GM19239 (cell line): Measurements from ENCODE around the gene CGB8.
"Not testable (repeated sequence)": the region's sequence is repeated elsewhere in the genome, so short reads cannot be mapped to it uniquely, and the experiment has no call there.

Experiments used
- DNase-seq: peaks from one replicate; pipeline ENCODE4 v3.0.0; 2011; ENCODE audit warnings: low spot score; ENCODE audit not compliant: insufficient read length
- FAIRE-seq: peaks from 2 replicates; lab custom pipeline; 2011; peaks lifted over from hg19 to GRCh38; lab: Jason Lieb, UNC

CGB8 gene

DNA sequence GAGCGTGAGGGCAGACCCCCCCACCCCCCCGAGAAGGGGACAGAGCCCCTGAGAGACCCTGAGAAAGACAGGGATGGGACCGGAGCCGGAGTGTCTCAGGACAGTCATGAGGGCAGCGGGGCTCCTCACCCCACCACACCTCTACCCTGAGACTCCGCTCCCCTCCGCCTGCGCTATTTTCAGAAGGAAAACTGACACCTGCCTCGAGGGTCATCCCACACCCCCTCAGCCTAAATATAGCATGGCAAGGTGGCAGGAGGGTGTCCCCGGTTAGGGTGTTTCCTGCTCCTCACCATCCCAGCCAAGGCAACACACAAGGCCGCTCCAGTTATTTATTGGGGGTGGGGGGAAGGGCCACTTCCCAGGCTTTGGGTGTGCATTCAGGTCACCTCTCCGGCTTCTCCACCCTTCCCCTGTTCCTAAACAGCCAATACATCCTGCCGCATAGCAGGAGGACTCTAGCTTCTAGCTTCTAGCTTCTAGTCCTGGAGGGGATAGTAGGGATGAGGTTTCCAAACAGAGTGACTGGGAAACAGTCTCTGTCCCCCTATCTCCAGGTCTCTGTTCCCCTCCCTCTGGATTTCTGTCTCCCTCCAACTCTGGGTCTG lies 17.1 kb upstream of the CGB8 start:
- FAIRE-seq (no peak), DNase-seq (no peak)

DNA sequence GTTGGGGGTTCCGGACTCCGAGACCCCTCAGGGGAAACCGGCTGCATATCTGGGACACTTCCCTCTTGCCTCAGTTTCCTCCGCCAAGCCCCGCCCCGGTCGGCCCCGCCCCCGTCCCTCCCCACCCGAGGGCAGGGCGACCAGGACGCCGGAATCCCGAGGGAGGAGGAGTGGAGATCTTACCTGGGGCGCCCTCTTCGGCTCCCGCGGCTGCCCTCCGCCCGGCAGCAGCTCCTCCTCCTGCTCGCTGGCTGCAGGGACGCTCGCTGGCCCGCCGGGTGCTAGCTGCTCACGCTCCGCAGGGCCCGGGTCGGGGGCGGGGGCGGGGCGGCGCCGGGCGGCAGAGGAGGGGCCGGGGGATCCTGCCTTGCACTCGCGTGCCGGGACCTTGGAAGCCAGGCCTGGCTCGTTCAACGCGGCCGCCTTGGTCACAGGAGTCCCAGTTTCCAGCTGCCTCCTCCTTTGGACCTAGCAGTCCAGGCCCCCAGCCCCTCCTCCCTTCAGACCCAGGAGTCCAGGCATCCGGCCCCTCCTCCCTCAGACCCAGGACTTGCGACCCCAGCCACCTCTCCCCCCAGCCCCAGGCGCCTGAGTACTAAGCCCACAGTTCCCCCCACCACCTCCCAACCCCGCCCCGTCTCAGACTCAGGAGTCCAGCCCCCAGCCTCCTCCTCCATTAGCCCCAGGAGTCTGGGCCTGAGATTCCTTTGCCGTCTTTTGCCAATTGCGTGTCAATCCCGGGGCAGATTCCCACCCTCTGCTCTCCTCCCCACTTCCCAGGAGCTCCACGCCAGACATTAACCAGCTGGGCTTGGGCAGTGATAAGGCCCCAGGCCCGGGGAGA lies 16.1 kb upstream of the CGB8 start, which contains the start of gene NTF4:
Gene NTF4, minus strand, starts transcription at position 51 of the 844 bp plus-strand sequence. CDS start 2,821 bp downstream, outside the sequence.
- no peak for DNase-seq
- FAIRE-seq: no peak

DNA sequence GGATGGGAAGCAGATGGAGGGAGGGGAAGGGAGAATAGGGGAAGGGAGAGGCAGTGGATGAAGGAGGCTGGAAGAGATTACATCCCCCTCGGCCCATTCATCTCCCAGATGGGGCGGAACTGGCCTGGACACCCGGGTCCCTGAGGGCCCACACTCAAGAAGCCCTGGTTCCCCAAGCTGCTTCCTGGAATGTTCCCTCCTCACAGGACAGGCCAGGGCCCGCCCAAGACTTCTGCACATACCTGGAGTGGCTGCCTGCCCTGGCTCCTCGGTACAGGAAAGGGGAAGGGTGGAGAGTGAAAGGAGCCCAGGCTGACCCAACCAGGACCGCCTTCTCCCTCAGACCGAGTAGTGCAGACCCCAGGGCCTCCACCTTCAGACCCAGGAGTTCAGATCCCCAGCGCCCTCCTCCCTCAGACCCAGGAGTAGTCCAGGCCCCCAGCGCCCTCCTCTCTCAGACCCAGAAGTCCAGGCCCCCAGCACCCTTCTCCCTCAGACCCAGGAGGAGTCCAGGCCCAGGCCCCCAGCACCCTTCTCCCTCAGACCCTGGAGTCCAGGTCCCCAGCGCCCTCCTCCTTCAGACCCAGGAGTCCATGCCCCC lies 15.2 kb upstream of the CGB8 start:
- FAIRE-seq: no peak

DNA sequence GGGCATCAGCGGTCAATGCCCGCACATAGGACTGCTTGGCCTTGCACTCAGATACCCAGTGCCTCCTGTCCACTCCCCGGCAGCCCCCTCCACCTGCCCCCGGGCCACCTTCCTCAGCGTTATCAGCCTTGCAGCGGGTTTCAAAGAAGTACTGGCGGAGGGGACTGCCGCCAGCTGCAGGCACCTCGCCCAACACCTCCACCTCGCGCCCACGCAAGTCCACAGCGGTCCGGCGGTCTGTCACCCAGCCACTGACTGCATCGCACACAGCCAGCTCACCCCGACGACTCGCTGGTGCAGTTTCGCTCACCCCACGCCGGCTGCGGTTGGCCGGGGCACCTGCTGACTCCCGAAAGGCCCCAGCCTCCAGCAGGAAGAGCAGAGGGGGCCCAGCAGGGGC lies 12.5 kb upstream of the CGB8 start:
- no peak for DNase-seq
- no peak for FAIRE-seq

More for the DNA sequence above, 15.2 kb upstream of the CGB8 start:
- no peak for DNase-seq

DNA sequence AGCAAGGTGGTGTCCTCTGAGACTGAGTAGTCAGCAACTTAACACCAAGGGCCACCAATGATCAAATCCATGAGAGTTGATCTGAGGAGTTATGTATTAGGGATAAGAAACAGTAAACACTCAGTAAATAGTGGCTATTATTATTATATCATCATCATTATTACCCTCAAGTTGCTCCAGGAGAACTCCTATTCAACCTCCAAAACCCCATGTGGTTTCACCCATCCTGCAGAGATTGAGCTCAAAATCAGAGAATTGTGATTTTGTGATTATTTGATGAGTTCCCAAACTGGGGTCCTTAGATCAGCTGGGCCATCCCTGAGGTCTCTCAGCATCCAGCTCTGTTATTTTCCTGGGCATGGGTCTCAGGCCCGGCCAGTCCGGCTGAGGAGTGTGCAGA lies 12.1 kb upstream of the CGB8 start:
- no peak for FAIRE-seq

DNA sequence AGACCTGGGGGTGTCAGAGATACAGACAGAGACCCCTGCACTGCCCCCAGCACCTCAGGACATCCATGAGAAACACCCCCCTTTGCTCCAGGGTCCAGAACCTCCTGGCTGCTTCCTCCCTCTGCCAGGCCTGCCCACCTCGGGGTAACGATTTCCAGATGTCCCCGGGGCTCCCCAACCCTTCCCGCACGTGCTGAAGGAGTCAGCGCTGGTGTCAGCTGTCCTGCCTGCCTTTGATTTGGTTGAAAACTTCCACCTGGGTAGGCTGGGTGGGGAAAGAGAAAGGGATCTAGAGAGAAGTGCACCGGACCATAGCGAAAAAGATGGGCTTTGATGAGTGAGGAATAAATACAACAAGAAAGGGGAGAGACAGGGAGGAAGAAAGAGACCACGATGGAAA lies 10.1 kb upstream of the CGB8 start:
- FAIRE-seq: no peak
- no peak for DNase-seq

More for the DNA sequence above, 12.1 kb upstream of the CGB8 start:
- DNase-seq: no peak

DNA sequence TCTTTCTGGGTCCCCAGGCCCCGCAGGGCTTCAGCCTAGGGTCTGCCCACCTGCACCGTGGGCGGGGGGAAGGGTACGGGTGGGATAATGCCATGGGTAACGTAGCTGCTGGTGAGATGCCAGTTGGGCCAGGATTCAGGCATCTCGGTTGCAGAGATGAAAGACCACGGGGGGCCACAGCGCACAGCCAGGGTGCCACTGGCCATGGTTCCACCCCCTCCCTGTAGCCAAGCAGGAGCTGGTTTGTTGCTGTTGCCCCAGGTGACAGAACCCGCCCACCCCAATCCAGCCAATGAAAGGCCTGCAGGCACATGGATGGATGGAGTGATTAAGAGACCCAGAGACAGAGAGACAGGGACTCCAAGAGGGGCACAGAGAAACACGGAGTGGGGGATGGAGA lies 9.7 kb upstream of the CGB8 start:
- FAIRE-seq: no peak

DNA sequence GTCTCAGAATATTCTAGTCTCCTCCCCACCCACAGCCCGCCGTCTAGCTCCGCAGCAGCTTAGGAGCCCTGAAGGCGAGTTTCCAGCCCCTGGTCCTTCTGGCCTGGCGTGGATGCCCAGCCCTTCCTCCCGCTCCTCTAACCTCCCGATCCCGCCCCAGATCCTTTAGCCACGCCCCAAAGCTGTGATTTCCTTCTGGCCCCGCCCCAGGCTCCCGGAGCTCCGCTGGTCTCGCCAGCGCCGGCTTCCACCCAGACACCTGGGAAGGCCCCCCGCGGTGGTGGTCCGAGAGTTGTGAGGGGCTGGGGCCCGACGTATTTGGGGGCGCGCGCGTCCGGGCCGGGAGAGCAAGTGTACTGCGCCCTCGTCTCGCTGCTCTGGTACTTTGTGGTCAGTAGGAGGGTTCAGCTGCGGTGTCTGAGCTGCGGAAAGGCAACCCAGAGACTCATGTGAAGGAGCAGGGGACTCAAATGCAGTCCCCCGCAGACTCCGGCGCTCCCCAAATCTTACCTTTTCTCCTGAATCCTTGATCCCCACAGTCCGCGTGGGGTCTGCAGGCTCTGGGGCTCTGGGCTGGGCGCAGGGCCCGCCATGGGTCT lies 8.8 kb upstream of the CGB8 start, which contains the start of gene CGB7:
Gene CGB7, minus strand, starts transcription at position 114 of the 599 bp plus-strand sequence. CDS start 2,374 bp downstream, outside the sequence.
- FAIRE-seq (no peak), DNase-seq (no peak)

More for the DNA sequence above, 9.7 kb upstream of the CGB8 start:
- DNase-seq: no peak

DNA sequence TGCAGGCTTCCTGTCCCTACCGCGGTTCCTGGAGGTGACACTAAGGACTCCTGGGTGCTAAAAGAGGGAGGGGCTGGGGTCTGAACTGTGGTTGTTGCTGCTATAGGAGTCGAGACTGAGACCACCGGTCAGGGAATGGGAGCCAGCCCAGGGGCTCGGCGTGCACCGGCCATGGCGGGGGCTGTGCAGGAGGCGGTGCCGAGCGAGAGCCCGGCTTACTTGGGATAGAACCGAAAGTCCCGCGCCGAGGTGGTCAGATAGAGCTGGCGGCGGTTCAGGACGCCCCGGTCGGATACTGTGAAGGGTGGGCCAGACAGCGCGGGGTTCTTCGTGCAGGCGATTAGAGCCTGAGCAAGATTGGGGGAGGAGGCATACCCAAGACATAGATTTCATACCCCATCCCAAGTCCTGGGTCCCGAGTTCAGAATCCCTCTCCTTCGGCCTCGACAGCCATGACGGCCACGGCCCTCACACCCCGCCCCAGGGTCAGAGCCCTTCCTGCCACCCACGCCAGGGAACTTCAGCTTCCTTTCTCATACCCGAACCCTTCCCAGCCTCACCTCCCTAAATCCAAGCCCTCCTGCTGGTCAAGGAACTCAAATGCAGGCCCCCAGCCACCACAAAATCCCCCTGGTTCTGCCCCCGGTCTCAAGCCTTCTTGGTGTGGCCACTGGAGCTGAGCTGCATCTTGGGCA lies 8.1 kb upstream of the CGB8 start:
- FAIRE-seq: peak; percentile 23
- DNase-seq: not testable (repeated sequence)

DNA sequence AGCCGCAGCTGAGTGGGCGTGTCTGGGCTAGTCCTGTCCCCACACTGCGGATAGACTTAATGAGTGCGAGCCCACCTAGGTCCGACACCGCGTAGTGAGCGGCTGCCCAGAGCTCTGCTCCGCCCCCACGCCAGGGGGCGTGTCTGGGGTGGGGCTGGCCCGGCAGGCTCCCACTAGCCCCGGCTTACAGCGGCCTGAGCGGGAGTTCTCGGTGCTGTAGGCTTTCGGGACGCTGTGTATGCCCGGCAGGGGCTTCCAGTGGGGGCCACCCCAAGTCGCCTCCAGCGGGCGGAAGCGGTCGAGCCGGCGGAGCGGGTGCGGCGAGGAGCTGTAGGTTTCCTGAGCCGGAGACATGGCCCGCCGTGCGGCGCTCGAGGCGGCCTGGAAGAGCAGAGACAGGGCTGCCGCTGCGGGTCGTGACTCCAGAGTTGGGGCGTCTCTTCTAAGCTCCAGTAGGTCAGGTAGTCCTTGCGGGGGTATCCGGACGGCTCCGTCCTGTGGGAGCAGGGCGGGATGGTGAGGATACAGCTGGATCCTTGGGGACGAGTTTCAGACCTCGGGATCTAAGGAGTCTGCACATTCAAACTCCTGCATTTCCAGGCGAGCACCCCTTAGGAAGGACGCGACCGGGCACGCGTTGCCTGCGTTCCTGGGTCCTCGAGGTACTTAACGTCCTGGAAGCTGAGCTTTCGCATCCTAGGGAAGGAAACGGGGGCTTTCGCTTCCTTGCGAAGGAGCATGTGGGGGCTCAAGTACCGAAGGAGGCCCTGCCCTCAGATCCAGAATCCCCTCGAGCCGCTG lies 7.4 kb upstream of the CGB8 start:
- FAIRE-seq (no peak), DNase-seq (peak; percentile 90)

DNA sequence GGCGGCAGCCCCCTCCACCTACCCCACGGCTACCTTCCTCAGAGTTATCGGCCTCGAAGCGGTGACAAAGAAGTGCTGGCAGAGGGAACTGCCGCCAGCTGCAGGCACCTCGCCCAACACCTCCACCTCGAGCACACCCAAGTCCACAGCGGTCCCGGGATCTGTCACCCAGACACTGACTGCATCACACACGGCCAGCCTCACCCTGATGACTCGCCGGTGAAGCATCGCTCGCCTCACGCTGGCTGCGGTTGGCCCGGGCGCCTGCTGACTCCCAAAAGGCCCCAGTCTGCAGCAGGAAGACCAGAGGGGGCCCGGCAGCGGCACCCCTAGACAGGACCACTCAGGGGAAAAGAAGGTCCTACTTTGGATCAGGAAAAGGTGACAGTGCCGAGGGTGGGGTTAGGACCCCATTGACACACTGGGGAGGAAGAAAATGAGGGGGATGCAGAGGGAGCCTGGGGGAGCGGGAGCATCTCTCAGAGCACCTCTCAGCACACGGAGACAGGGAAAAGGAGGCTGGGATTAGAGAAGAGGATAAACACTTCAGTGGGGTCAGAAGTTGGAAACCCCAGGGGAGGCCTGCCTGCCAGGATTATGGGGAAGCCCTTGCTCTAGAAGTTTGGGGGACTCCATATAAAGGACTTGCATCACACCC lies 1.6 kb upstream of the CGB8 start:
- FAIRE-seq, DNase-seq: not testable (repeated sequence)

DNA sequence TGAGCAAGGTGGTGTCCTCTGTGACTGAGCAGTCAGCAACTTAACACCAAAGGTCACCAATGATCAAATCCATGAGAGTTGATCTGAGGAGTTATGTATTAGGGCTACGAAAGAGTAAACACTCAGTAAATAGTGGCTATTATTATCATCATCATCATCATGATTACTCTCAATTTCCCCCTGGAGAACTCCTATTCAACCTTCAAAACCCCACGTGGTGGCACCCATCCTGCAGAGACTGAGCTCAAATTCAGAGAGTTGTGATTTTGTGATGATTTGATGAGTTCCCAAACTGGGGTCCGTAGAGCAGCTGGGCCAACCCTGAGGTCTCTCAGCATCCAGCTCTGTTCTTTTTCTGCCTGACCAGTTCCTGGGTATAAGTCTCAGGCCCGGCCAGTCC lies 923 bp upstream of the CGB8 start:
- DNase-seq, FAIRE-seq: not testable (repeated sequence)

DNA sequence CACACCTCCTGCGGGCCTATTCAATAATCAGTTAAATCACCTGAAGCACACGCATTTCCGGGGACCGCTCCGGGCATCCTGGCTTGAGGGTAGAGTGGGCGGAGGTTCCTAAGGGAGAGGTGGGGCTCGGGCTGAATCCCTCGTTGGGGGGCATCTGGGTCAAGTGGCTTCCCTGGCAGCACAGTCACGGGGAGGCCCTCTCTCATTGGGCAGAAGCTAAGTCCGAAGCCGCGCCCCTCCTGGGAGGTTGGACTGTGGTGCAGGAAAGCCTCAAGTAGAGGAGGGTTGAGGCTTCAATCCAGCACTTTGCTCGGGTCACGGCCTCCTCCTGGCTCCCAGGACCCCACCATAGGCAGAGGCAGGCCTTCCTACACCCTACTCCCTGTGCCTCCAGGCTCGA lies 5.4 kb downstream of the CGB8 start, which contains the start of gene CGB5:
Gene CGB5, plus strand, starts transcription at position 301 of the 400 bp plus-strand sequence. CDS start 362 bp downstream, outside the sequence.
- not testable (repeated sequence) for FAIRE-seq, DNase-seq

DNA sequence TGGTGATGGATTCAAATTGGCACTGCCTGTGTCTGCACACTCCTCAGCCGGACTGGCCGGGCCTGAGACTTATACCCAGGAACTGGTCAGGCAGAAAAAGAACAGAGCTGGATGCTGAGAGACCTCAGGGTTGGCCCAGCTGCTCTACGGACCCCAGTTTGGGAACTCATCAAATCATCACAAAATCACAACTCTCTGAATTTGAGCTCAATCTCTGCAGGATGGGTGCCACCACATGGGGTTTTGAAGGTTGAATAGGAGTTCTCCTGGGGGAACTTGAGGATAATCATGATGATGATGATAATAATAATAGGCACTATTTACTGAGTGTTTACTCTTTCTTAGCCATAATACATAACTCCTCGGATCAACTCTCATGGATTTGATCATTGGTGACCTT lies 6.2 kb downstream of the CGB8 start:
- FAIRE-seq, DNase-seq: not testable (repeated sequence)

DNA sequence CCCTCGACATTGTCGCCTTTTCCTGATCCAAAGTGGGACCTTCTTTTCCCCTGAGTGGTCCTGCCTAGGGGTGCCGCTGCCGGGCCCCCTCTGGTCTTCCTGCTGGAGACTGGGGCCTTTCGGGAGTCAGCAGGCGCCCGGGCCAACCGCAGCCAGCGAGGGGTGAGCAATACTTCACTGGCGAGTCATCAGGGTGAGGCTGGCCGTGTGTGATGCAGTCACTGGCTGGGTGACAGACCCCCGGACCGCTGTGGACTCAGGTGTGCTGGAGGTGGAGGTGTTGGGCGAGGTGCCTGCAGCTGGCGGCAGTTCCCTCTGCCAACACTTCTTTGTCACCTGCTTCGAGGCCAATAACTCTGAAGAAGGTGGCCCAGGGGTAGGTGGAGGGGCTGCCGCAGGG lies 6.7 kb downstream of the CGB8 start:
- FAIRE-seq (no peak), DNase-seq (no peak)

DNA sequence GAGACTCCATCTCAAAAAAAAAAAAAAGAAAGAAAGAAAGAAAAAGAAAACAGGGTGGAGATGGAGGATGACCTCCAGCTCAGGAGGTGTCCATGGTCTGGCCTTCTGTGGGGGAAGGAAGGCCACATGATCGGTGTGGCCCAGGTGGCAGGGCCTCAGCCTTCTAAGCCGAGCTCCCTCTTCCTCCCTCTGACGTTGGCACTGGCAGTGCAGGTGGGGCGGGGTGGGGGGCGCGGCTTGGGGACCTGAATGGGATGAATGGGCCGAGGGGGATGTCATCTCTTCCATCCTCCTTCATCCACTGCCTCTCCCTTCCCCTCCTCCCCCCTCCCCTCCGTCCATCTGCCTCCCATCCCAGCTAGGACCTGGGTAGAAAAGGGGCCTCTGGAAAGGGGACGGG lies 9.2 kb downstream of the CGB8 start:
- not testable (repeated sequence) for DNase-seq, FAIRE-seq

DNA sequence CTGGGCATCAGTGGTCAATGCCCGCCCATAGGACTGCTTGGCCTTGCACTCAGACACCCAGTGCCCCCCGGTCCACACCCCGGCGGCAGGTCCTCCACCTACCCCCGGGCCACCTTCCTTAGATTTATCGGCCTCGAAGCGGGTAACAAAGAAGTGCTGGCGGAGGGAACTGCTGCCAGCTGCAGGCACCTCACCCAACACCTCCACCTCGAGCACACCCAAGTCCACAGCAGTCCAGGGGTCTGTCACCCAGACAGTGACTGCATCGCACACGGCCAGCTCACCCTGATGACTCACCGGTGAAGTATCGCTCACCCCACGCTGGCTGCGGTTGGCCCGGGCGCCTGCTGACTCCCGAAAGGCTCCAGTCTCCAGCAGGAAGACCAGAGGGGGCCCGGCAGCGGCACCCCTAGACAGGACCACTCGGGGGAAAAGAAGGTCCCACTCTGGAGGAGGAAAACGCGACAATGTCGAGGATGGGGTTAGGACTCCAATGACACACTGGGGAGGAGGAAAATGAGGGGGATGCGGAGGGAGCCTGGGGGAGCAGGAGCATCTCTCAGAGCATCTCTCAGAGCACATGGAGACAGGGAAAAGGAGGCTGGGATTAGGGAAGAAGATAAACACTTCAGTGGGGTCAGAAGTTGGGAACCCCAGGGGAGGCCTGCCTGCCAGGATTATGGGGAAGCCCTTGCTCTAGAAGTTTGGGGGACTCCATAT lies 10.2 kb downstream of the CGB8 start:
- not testable (repeated sequence) for FAIRE-seq, DNase-seq

DNA sequence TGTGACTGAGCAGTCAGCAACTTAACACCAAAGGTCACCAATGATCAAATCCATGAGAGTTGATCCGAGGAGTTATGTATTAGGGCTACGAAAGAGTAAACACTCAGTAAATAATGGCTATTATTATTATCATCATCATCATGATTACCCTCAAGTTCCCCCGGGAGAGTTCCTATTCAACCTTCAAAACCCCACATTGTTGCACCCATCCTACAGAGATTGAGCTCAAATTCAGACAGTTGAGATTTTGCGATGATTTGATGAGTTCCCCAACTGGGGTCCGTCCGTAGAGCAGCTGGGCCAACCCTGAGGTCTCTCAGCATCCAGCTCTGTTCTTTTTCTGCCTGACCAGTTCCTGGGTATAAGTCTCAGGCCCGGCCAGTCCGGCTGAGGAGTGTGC lies 10.8 kb downstream of the CGB8 start:
- DNase-seq, FAIRE-seq: not testable (repeated sequence)
